ENCODE measurements around the gene TMEM259. TPM values are rescaled to one million over a fixed set of nuclear protein-coding genes. Genes with fewer than 3 reads are reported as not detected.

The TMEM259 gene
- total and polyA plus RNA-seq, 9 of the 15 experiments (the other 6 are each of a cell fraction or from before 2014, with no cell fraction given), result 0.52 to 231 (median 63.6) TPM

- TF ChIP-seq CHD7 (IDR thresholded peaks at IDR 0.05; ENCODE audit: low read depth, low read length) (no peak), ZNF12 (CRISPR knock-in tag; IDR thresholded peaks at IDR 0.05) (no peak), FOXK2 (conservative IDR thresholded peaks at IDR 0.05 in 1 of 2, IDR thresholded peaks at IDR 0.05 in 1 of 2; ENCODE audit: low read depth in 2 of 2) (peak; percentile 73 to 82), ZNF586 (CRISPR knock-in tag; conservative IDR thresholded peaks at IDR 0.05) (no peak), ZFP36 (IDR thresholded peaks at IDR 0.05; ENCODE audit: low read depth, low read length, partially characterized antibody) (no peak), ZNF184 (CRISPR knock-in tag; IDR thresholded peaks at IDR 0.05) (no peak), HCFC1 (IDR thresholded peaks at IDR 0.05; ENCODE audit: low read depth, low read length) (peak; percentile 92), SNIP1 (IDR thresholded peaks at IDR 0.05; ENCODE audit: low read depth) (no peak), ZNF174 (CRISPR knock-in tag; IDR thresholded peaks at IDR 0.05) (no peak), ILF3 (IDR thresholded peaks at IDR 0.05; ENCODE audit: borderline replicate concordance) (no peak), ZNF134 (CRISPR knock-in tag; conservative IDR thresholded peaks at IDR 0.05) (no peak), ZNF644 (tag; IDR thresholded peaks at IDR 0.05; ENCODE audit: low read depth) (no peak)
- TF ChIP-seq, protein P1, sequence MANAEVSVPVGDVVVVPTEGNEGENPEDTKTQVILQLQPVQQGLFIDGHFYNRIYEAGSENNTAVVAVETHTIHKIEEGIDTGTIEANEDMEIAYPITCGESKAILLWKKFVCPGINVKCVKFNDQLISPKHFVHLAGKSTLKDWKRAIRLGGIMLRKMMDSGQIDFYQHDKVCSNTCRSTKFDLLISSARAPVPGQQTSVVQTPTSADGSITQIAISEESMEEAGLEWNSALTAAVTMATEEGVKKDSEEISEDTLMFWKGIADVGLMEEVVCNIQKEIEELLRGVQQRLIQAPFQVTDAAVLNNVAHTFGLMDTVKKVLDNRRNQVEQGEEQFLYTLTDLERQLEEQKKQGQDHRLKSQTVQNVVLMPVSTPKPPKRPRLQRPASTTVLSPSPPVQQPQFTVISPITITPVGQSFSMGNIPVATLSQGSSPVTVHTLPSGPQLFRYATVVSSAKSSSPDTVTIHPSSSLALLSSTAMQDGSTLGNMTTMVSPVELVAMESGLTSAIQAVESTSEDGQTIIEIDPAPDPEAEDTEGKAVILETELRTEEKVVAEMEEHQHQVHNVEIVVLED (CRISPR knock-in tag; IDR thresholded peaks at IDR 0.05), result peak; percentile 72
- TF ChIP-seq, protein P2, sequence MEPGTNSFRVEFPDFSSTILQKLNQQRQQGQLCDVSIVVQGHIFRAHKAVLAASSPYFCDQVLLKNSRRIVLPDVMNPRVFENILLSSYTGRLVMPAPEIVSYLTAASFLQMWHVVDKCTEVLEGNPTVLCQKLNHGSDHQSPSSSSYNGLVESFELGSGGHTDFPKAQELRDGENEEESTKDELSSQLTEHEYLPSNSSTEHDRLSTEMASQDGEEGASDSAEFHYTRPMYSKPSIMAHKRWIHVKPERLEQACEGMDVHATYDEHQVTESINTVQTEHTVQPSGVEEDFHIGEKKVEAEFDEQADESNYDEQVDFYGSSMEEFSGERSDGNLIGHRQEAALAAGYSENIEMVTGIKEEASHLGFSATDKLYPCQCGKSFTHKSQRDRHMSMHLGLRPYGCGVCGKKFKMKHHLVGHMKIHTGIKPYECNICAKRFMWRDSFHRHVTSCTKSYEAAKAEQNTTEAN (CRISPR knock-in tag; IDR thresholded peaks at IDR 0.05), result no peak
Measured at GRCh38 chr19:984165-984967, 36.6 kb downstream of the TMEM259 start, which contains the start of gene WDR18 (continued).
